Activated naive CD8-positive, alpha-beta T cell treated with anti-CD3 and anti-CD28 coated beads, Interleukin-2, amount 10 ng/mL, durations not matched to agents 7 days and 5 days (primary cell): ENCODE data around the gene STAT4. TPM values are rescaled to one million over a fixed set of nuclear protein-coding genes. Genes with fewer than 3 reads are reported as not detected.

ENCODE experiments used
- ATAC-seq: fragments of 150-1000 bp; cut with Tn5 transposase; one replicate; pipeline ENCODE4 v1.10.0; 2021; ENCODE audit warnings: low read depth, moderate library complexity
- POLR2A ChIA-PET: fragments of 350-600 bp; sonication (Branson Sonifier 250); formaldehyde crosslinking; loops from one replicate; lab custom pipeline; 2021; ENCODE audit warnings: antibody characterized with exemption; lab: Charles Lee
- DNase-seq: peaks from one replicate; pipeline ENCODE4 v3.0.0; 2021
- H3K27ac Mint-ChIP-seq: one replicate; pipeline ENCODE4 v1.8.0; 2022; ENCODE audit warnings: mild to moderate bottlenecking, mixed read lengths
- H3K27me3 Mint-ChIP-seq: one replicate; pipeline ENCODE4 v1.8.0; 2022; ENCODE audit warnings: mild to moderate bottlenecking, moderate library complexity, mixed read lengths
- H3K36me3 Mint-ChIP-seq: one replicate; pipeline ENCODE4 v1.8.0; 2021; ENCODE audit warnings: mild to moderate bottlenecking, mixed read lengths
- H3K4me1 Mint-ChIP-seq: one replicate; pipeline ENCODE4 v1.8.0; 2021; ENCODE audit warnings: mixed read lengths
- H3K4me3 Mint-ChIP-seq: one replicate; pipeline ENCODE4 v1.8.0; 2022; ENCODE audit warnings: mild to moderate bottlenecking, moderate library complexity, mixed read lengths
- H3K9me3 Mint-ChIP-seq: one replicate; pipeline ENCODE4 v1.8.0; 2021; ENCODE audit warnings: mixed read lengths
- total RNA-seq, 2 experiments: library from RNA; stranded (reverse); gene quantifications; one replicate each; pipeline ENCODE4 v1.2.3, GENCODE V29; 2021

STAT4 gene
- total RNA-seq, 2 experiments from 2014 or later: 170 to 177 TPM

GRCh38 chr2:191020221-191020741, 130.5 kb downstream of the STAT4 start:
- Mint-ChIP-seq H3K4me1 (peaks cover 32% of the 10 kb centered on the region), H3K27ac (no peak overlapping the region), H3K9me3 (peaks cover 8% of the 10 kb centered on the region), H3K36me3 (peaks cover 15% of the 10 kb centered on the region), H3K4me3 (no peak overlapping the region), H3K27me3 (no peaks in the 10 kb centered on the region)
- peak; percentile 99 for DNase-seq
- ATAC-seq: peak; percentile 80
- POLR2A ChIA-PET: interaction anchor here (0.5 to 3.5 kb wide), 24 partner anchors 9 to 632 kb away, joined by 3 to 73 read pairs (median 6); partner anchors contain the start of genes GLS and STAT4

- H3K4me3 Mint-ChIP-seq: peak overlapping the region; percentile 83
- H3K9me3 Mint-ChIP-seq: peaks cover 6% of the 10 kb centered on the region
- no peak for DNase-seq
- H3K36me3 Mint-ChIP-seq: peaks cover 13% of the 10 kb centered on the region
- no peaks in the 10 kb centered on the region for H3K27me3 Mint-ChIP-seq
- peaks cover 25% of the 10 kb centered on the region for H3K4me1 Mint-ChIP-seq
- peak overlapping the region; percentile 92 for H3K27ac Mint-ChIP-seq
- POLR2A ChIA-PET: interaction anchor here (0.5 to 3.5 kb wide), 21 partner anchors 8 to 633 kb away, joined by 3 to 73 read pairs (median 6); partner anchors contain the start of genes GLS and STAT4
- no peak for ATAC-seq
Observed at GRCh38 chr2:191019376-191019775, 131.4 kb downstream of the STAT4 start.

DNA sequence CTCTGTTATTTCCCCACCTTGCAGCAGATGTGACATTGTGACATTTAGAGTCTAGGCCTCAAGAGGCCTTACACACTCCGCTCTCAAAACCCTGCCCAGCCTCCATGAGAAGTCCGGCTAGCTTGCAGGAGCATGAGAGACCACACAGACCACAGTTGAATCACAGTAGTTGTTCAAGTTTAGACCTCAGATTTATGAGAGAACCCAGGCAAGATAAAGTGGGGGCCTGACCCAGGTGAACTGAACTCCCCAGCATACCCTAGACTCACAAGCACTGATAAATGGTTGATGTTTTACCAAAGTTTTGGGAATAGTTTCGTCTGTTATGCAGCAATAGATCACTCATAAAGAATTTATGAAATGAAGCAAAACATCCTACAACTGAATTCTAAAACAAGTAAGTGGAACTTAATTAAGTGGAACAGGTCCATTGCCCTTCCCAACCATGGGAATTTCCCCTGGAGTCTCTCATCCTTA, 132.1 kb downstream of the STAT4 start:
- Mint-ChIP-seq H3K9me3 (peaks cover 6% of the 10 kb centered on the region), H3K4me3 (peak overlapping the region; percentile 83), H3K27me3 (no peaks in the 10 kb centered on the region), H3K36me3 (peaks cover 13% of the 10 kb centered on the region), H3K4me1 (peaks cover 24% of the 10 kb centered on the region), H3K27ac (peak overlapping the region; percentile 92)
- DNase-seq (no peak), ATAC-seq (no peak)
- POLR2A ChIA-PET: interaction anchor here (3.0 to 3.5 kb wide), 3 partner anchors 7 to 138 kb away, joined by 29 to 73 read pairs (median 37); partner anchors contain the start of genes GLS and STAT4

GRCh38 chr2:191018048-191018447, 132.7 kb downstream of the STAT4 start:
- Mint-ChIP-seq H3K36me3 (peaks cover 13% of the 10 kb centered on the region), H3K9me3 (peaks cover 6% of the 10 kb centered on the region), H3K4me3 (peak overlapping the region; percentile 83), H3K4me1 (peaks cover 24% of the 10 kb centered on the region), H3K27me3 (no peaks in the 10 kb centered on the region), H3K27ac (peak overlapping the region; percentile 92)
- no peak for DNase-seq
- no peak for ATAC-seq
- POLR2A ChIA-PET: interaction anchor here (3.5 kb wide), 1 partner anchor 137 kb away, joined by 37 read pairs; the partner anchor contains the start of gene GLS

GRCh38 chr2:191015831-191016230, 135.0 kb downstream of the STAT4 start:
- POLR2A ChIA-PET: interaction anchor here (2.1 to 7.3 kb wide), 2 partner anchors 9 to 135 kb away, joined by 14 to 125 read pairs; partner anchors contain the start of gene GLS
- ATAC-seq (no peak), DNase-seq (no peak)
- Mint-ChIP-seq H3K9me3 (peaks cover 6% of the 10 kb centered on the region), H3K27ac (no peak overlapping the region), H3K36me3 (peaks cover 13% of the 10 kb centered on the region), H3K27me3 (no peaks in the 10 kb centered on the region), H3K4me3 (peak overlapping the region; percentile 4), H3K4me1 (peaks cover 30% of the 10 kb centered on the region)

DNA sequence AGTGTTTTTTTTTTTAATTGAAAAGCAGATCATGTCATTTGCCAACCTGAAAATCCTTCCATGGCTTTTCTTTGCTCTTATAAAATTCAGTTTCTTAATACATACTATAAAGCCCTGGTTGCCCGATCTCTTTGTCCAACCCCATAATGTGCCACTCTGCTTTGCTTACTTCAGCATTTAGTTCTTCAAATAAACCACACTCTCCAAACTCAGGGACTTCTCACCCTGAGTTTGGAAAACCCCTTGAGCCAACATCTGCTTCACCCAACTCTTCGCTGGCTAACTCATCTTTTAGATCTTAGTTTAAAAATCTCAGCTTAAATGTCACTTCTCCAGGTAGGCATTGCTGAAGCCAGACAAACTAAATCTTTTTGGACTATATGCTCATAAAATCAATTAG, 135.6 kb downstream of the STAT4 start:
- Mint-ChIP-seq H3K27ac (no peak overlapping the region), H3K27me3 (no peaks in the 10 kb centered on the region), H3K4me3 (no peak overlapping the region), H3K9me3 (peaks cover 6% of the 10 kb centered on the region), H3K36me3 (peaks cover 14% of the 10 kb centered on the region), H3K4me1 (peaks cover 32% of the 10 kb centered on the region)
- DNase-seq (no peak), ATAC-seq (no peak)
- POLR2A ChIA-PET: interaction anchor here (1.4 to 7.3 kb wide), 6 partner anchors 9 to 135 kb away, joined by 3 to 125 read pairs (median 32); partner anchors contain the start of genes GLS and STAT4

DNA sequence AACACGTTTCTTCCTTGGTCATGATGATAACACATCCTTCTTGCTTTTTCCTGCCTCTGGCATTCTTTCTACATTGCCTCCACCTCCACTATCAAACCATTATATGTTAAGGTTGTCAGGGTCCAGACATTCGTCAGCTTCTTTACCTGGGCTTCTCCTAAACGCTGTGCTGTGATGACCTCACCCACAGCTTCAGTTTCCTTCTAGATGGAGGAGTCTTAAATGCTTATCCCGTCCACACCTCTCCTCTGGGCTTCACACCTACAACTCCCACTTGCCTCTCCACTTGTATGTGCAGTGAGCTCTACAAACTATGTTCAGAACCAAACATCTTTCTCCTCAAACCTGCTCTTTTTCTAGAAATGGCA, 136.2 kb downstream of the STAT4 start:
- Mint-ChIP-seq H3K4me1 (peaks cover 35% of the 10 kb centered on the region), H3K27me3 (no peaks in the 10 kb centered on the region), H3K9me3 (peaks cover 6% of the 10 kb centered on the region), H3K36me3 (peaks cover 20% of the 10 kb centered on the region), H3K4me3 (no peak overlapping the region), H3K27ac (no peak overlapping the region)
- DNase-seq (no peak), ATAC-seq (peak; percentile 12)
- POLR2A ChIA-PET: interaction anchor here (0.6 to 7.3 kb wide), 19 partner anchors 10 to 141 kb away, joined by 3 to 125 read pairs (median 5); partner anchors contain the start of genes GLS and STAT4

GRCh38 chr2:191013932-191014652, 136.7 kb downstream of the STAT4 start, which contains the start of gene STAT1:
STAT1 (minus strand) TSS chr2:191014171; CDS start chr2:191010003, 4,168 bp downstream.
- POLR2A ChIA-PET: interaction anchor here (0.6 to 7.3 kb wide), 21 partner anchors 10 to 603 kb away, joined by 3 to 125 read pairs (median 4); partner anchors contain the start of genes GLS and STAT4
- peaks cover 35% of the 10 kb centered on the region for H3K4me1 Mint-ChIP-seq
- no peak within 1 kb of the TSS for H3K4me3 Mint-ChIP-seq
- H3K27me3 Mint-ChIP-seq: no peaks in the 10 kb centered on the region
- peak; percentile 87 for ATAC-seq
- DNase-seq: peak; percentile 100
- no peak within 1 kb of the TSS for H3K27ac Mint-ChIP-seq
- peaks cover 6% of the 10 kb centered on the region for H3K9me3 Mint-ChIP-seq
- peaks cover 24% of the 10 kb centered on the region for H3K36me3 Mint-ChIP-seq

- Mint-ChIP-seq H3K36me3 (peaks cover 27% of the 10 kb centered on the region), H3K4me3 (no peak overlapping the region), H3K9me3 (peaks cover 6% of the 10 kb centered on the region), H3K27me3 (no peaks in the 10 kb centered on the region), H3K27ac (no peak overlapping the region), H3K4me1 (peaks cover 33% of the 10 kb centered on the region)
- no peak for ATAC-seq
- no peak for DNase-seq
- POLR2A ChIA-PET: interaction anchor here (0.6 to 7.3 kb wide), 14 partner anchors 11 to 603 kb away, joined by 3 to 125 read pairs (median 10); partner anchors contain the start of genes GLS and STAT4
Observed at GRCh38 chr2:191013682-191013931, 137.2 kb downstream of the STAT4 start.

- no peak for DNase-seq
- POLR2A ChIA-PET: interaction anchor here (0.6 to 7.3 kb wide), 25 partner anchors 7 to 602 kb away, joined by 3 to 125 read pairs (median 5); partner anchors contain the start of genes GLS and STAT4
- Mint-ChIP-seq H3K27ac (no peak overlapping the region), H3K9me3 (peaks cover 6% of the 10 kb centered on the region), H3K4me1 (peaks cover 36% of the 10 kb centered on the region), H3K4me3 (no peak overlapping the region), H3K36me3 (peaks cover 33% of the 10 kb centered on the region), H3K27me3 (no peaks in the 10 kb centered on the region)
- no peak for ATAC-seq
Observed at GRCh38 chr2:191012845-191013681, 137.7 kb downstream of the STAT4 start.

- Mint-ChIP-seq H3K36me3 (peaks cover 40% of the 10 kb centered on the region), H3K4me1 (peaks cover 40% of the 10 kb centered on the region), H3K4me3 (no peak overlapping the region), H3K27me3 (no peaks in the 10 kb centered on the region), H3K27ac (no peak overlapping the region), H3K9me3 (peaks cover 6% of the 10 kb centered on the region)
- POLR2A ChIA-PET: interaction anchor here (0.6 to 7.3 kb wide), 22 partner anchors 8 to 665 kb away, joined by 3 to 125 read pairs (median 6); partner anchors contain the start of genes GLS, NABP1 and STAT4
- ATAC-seq: no peak
- no peak for DNase-seq
Observed at GRCh38 chr2:191012346-191012745, 138.4 kb downstream of the STAT4 start.
